Liver (tissue), 9 donors: ENCODE results near the gene FLNB. TPM values are rescaled to one million over a fixed set of nuclear protein-coding genes. Genes with fewer than 3 reads are reported as not detected.

Source experiments
- DNase-seq: peaks from one replicate; pipeline ENCODE4 v3.0.0-alpha.2; 2017; ENCODE audit warnings: low spot score
- H3K27ac ChIP-seq, 2 donors: one replicate each; pipeline ENCODE4 v1.7.0; 2013; ENCODE audit warnings: inconsistent platforms in 2 of 2, low read length in 2 of 2, control low read depth in 1 of 2, low read depth in 1 of 2, mild to moderate bottlenecking in 1 of 2
- H3K27me3 ChIP-seq, 4 donors: one replicate each; pipeline versions ENCODE4 v1.6.1 to v1.7.0; 2013; ENCODE audit warnings: low read length in 3 of 4, inconsistent platforms in 1 of 4, mild to moderate bottlenecking in 1 of 4, moderate library complexity in 1 of 4; ENCODE audit not compliant: control insufficient read depth in 4 of 4, insufficient read depth in 4 of 4
- H3K36me3 ChIP-seq, 4 donors: one replicate each; pipeline versions ENCODE4 v1.6.1 to v1.7.0; 2013; ENCODE audit warnings: low read length in 3 of 4, mild to moderate bottlenecking in 3 of 4, low read depth in 1 of 4, moderate library complexity in 1 of 4; ENCODE audit not compliant: control insufficient read depth in 4 of 4, insufficient read depth in 3 of 4
- H3K4me1 ChIP-seq, 4 donors: one replicate each; pipeline versions ENCODE4 v1.6.1 to v1.7.0; 2013; ENCODE audit warnings: low read length in 3 of 4, mild to moderate bottlenecking in 3 of 4, moderate library complexity in 1 of 4; ENCODE audit not compliant: control insufficient read depth in 4 of 4, insufficient read depth in 4 of 4
- H3K4me3 ChIP-seq, 3 donors: one replicate each; pipeline versions ENCODE4 v1.6.1 to v1.7.0; 2013; ENCODE audit warnings: low read length in 3 of 3, control low read depth in 1 of 3, low read depth in 1 of 3, mild to moderate bottlenecking in 1 of 3
- H3K9ac ChIP-seq, 2 donors: one replicate each; pipeline ENCODE4 v1.7.0; 2013; ENCODE audit warnings: low read length in 2 of 2, mild to moderate bottlenecking in 2 of 2, moderate library complexity in 2 of 2, control low read depth in 1 of 2, low read depth in 1 of 2
- H3K9me3 ChIP-seq, 4 donors: one replicate each; pipeline versions ENCODE4 v1.6.1 to v1.7.0; 2013; ENCODE audit warnings: low read length in 3 of 4; ENCODE audit not compliant: control insufficient read depth in 4 of 4
- CTCF ChIP-seq: fragments of 150-350 bp; IDR thresholded peaks from 2 replicates; pipeline ENCODE4 v1.5.1; 2017; ENCODE audit warnings: improper control_type of control experiment, low read depth, low read length; ENCODE audit not compliant: missing input control
- EGR1 ChIP-seq, 2 donors: IDR thresholded peaks; 2 replicates each; pipeline ENCODE4 v1.6.1; 2016 to 2018; ENCODE audit warnings: antibody characterized with exemption in 2 of 2, low read depth in 2 of 2
- FOXA1 ChIP-seq: IDR thresholded peaks from 2 replicates; pipeline ENCODE4 v1.6.1; 2016; ENCODE audit warnings: antibody characterized with exemption
- FOXA2 ChIP-seq: IDR thresholded peaks from 2 replicates; pipeline ENCODE4 v1.6.1; 2016; ENCODE audit warnings: antibody characterized with exemption
- HNF4A ChIP-seq, 2 donors: conservative IDR thresholded peaks; 2 replicates each; pipeline ENCODE4 v1.6.1; 2016; ENCODE audit warnings: antibody characterized with exemption in 2 of 2, mild to moderate bottlenecking in 2 of 2
- HNF4G ChIP-seq: IDR thresholded peaks from 2 replicates; pipeline ENCODE4 v1.6.1; 2016; ENCODE audit warnings: antibody characterized with exemption
- JUND ChIP-seq, 2 donors: IDR thresholded peaks; 2 replicates each; pipeline ENCODE4 v1.6.1; 2016; ENCODE audit warnings: antibody characterized with exemption in 2 of 2
- NR2F2 ChIP-seq: IDR thresholded peaks from 2 replicates; pipeline ENCODE4 v1.6.1; 2016; ENCODE audit warnings: antibody characterized with exemption
- RXRA ChIP-seq, 2 donors: IDR thresholded peaks; 2 replicates each; pipeline ENCODE4 v1.6.1; 2017 to 2018; ENCODE audit warnings: antibody characterized with exemption in 2 of 2, mild to moderate bottlenecking in 1 of 2
- ZBTB33 ChIP-seq: IDR thresholded peaks from 2 replicates; pipeline ENCODE4 v1.6.1; 2016; ENCODE audit warnings: antibody characterized with exemption
- WGBS: extraction: QIAGEN DNeasy Blood & Tissue Kit; methylation state at CpG from one replicate; pipeline ENCODE4 v1.1.7; 2013; 5-methylcytosine and 5-hydroxymethylcytosine counted together
- polyA plus RNA-seq, 2 donors: library from polyadenylated mRNA; stranded (reverse) in 1 of 2; unstranded in 1 of 2; fragments of 200-250 nt in 1 of 2; fragments of >200 nt in 1 of 2; fragmentation: Nextera tagmentation in 1 of 2; extraction: Ambion mirVana in 1 of 2; gene quantifications; one replicate each; pipeline versions ENCODE4 v1.2.1 to v1.2.3, GENCODE V29; 2013 to 2015
- total RNA-seq, 2 donors: library from RNA; depleted of rRNA; stranded (reverse); fragments of >200 nt; gene quantifications; one replicate each; pipeline ENCODE4 v1.2.3, GENCODE V29; 2014
- TF ChIP-seq, protein P1 (sequence below): IDR thresholded peaks from 2 replicates; pipeline ENCODE4 v1.6.1; 2016; ENCODE audit warnings: antibody characterized with exemption
- TF ChIP-seq, protein P2 (sequence below): IDR thresholded peaks from 2 replicates; pipeline ENCODE4 v1.6.1; 2016; ENCODE audit warnings: antibody characterized with exemption
- TF ChIP-seq, protein P3 (sequence below): IDR thresholded peaks from 2 replicates; pipeline ENCODE4 v1.6.1; 2016; ENCODE audit warnings: antibody characterized with exemption, mild to moderate bottlenecking
- donor health status: healthy.
- donor health status: healthy.
- donor health status: healthy.
- donor health status: healthy.
- donor health status: healthy.

Gene FLNB
- total and polyA plus RNA-seq, 4 donors: 22.9 to 124 (median 44.3) TPM

DNA sequence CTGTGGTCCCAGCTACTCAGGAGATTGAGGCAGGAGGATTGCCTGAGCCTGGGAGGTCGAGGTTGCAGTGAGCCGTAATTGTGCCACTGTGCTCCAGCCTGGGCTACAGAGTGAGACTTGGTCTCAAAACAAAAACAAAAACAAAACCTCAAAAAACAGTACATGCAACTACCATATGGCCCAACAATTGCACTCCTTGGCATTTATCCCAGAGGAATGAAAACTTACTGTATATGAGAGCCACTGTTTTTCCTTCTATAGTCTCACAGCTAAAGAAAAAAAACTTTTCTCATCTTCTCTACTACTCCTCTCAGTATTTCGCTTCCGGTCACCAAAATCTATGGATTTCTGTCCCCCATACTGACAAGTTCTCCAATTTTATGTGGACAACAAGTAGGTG, 84.3 kb downstream of the FLNB start:
- Histone ChIP-seq H3K4me1 (peaks cover 0 to 9% (median 0%) of the 10 kb centered on the region in 4 donors), H3K27me3 (no peaks in the 10 kb centered on the region), H3K9ac (no peak overlapping the region), H3K4me3 (no peak overlapping the region), H3K36me3 (peaks cover 0 to 15% (median 12%) of the 10 kb centered on the region in 4 donors), H3K27ac (no peak overlapping the region), H3K9me3 (no peaks in the 10 kb centered on the region)
- over 99% methylated on average over 4 of the region's 4 CpGs for WGBS
- TF ChIP-seq FOXA2: no peak
- no peak for TF ChIP-seq HNF4A (conservative IDR thresholded peaks at IDR 0.05)
- TF ChIP-seq FOXA1: no peak
- TF ChIP-seq, protein P1, sequence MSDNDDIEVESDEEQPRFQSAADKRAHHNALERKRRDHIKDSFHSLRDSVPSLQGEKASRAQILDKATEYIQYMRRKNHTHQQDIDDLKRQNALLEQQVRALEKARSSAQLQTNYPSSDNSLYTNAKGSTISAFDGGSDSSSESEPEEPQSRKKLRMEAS: no peak
- no peak for TF ChIP-seq HNF4G
- TF ChIP-seq RXRA (IDR thresholded peaks at IDR 0.05): no peak
- TF ChIP-seq JUND (IDR thresholded peaks at IDR 0.05): no peak
- TF ChIP-seq ZBTB33: no peak
- TF ChIP-seq, protein P2, sequence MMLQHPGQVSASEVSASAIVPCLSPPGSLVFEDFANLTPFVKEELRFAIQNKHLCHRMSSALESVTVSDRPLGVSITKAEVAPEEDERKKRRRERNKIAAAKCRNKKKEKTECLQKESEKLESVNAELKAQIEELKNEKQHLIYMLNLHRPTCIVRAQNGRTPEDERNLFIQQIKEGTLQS: no peak
- TF ChIP-seq EGR1 (IDR thresholded peaks at IDR 0.05; ENCODE audit: low read depth in 2 of 2): no peak
- no peak for TF ChIP-seq CTCF
- TF ChIP-seq, protein P3, sequence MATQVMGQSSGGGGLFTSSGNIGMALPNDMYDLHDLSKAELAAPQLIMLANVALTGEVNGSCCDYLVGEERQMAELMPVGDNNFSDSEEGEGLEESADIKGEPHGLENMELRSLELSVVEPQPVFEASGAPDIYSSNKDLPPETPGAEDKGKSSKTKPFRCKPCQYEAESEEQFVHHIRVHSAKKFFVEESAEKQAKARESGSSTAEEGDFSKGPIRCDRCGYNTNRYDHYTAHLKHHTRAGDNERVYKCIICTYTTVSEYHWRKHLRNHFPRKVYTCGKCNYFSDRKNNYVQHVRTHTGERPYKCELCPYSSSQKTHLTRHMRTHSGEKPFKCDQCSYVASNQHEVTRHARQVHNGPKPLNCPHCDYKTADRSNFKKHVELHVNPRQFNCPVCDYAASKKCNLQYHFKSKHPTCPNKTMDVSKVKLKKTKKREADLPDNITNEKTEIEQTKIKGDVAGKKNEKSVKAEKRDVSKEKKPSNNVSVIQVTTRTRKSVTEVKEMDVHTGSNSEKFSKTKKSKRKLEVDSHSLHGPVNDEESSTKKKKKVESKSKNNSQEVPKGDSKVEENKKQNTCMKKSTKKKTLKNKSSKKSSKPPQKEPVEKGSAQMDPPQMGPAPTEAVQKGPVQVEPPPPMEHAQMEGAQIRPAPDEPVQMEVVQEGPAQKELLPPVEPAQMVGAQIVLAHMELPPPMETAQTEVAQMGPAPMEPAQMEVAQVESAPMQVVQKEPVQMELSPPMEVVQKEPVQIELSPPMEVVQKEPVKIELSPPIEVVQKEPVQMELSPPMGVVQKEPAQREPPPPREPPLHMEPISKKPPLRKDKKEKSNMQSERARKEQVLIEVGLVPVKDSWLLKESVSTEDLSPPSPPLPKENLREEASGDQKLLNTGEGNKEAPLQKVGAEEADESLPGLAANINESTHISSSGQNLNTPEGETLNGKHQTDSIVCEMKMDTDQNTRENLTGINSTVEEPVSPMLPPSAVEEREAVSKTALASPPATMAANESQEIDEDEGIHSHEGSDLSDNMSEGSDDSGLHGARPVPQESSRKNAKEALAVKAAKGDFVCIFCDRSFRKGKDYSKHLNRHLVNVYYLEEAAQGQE: no peak
- no peak for TF ChIP-seq NR2F2
- no peak for DNase-seq

DNA sequence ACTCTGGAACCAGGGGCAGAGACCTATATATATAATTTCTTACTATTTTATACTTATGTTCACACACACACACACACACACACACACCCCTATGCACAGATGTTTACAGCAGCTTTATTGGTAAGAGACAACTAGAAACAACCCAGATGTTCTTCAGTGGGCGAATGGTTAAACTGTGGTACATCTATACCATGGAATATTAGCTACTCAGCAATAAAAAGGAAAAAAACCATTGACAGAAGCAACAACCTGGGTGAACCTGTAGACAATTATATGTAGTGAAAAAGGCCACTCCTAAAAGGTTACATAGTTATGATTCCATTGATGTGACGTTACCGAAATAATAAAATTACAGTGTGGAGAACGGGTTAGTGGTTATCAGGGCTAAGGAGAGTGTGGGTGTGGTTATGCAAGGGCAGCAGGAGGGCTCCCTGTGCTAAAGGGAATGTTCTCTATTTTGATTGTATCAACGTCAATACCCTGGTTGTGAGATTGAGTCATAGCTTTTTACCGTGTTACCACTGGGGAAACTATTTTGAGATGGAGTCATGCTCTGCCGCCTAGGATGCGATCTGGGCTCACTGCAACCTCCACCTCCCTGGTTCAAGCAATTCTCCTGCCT, 85.5 kb downstream of the FLNB start:
- DNase-seq: no peak
- H3K27ac ChIP-seq: no peak overlapping the region
- H3K9me3 ChIP-seq: no peaks in the 10 kb centered on the region
- H3K27me3 ChIP-seq: no peaks in the 10 kb centered on the region
- TF ChIP-seq CTCF (no peak), HNF4G (no peak)
- TF ChIP-seq, protein P1: no peak
- no peak overlapping the region for H3K4me3 ChIP-seq
- WGBS: 91% methylated on average over 8 of the region's 8 CpGs
- peaks cover 0 to 9% (median 0%) of the 10 kb centered on the region in 4 donors for H3K4me1 ChIP-seq
- no peak overlapping the region for H3K9ac ChIP-seq
- peaks cover 0 to 21% (median 19%) of the 10 kb centered on the region in 4 donors for H3K36me3 ChIP-seq
